Glomerular visceral epithelial cell (primary cell): ENCODE results near the gene SEMA3F.
A peak's percentile ranks its signal among the peaks of the same experiment; 100 is the strongest.

Experiments used
- DNase-seq: peaks from one replicate; pipeline ENCODE4 v3.0.0-alpha.2; 2016; ENCODE audit errors: extremely low spot score

The SEMA3F gene

DNA sequence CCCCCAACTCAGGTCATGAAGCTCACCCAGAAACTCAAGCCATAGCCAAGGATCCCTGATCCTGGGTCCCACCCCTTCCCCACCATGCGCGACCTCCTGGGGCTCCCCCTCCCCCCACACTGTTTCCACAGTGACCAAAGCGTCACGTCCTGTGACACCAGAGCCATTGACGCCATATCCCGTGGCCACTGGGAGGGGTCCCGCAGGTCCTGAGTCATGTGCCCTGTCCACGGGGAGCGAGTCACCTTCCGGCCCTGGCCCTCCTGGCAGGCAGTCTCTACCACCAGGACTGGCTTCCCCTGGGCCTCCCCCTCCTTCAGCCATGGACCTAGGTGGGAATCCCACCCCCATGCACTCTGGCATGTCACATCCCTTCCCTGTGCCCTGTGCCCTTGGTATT is 15.6 kb downstream of the SEMA3F start:
- peak; percentile 80 for DNase-seq

DNA sequence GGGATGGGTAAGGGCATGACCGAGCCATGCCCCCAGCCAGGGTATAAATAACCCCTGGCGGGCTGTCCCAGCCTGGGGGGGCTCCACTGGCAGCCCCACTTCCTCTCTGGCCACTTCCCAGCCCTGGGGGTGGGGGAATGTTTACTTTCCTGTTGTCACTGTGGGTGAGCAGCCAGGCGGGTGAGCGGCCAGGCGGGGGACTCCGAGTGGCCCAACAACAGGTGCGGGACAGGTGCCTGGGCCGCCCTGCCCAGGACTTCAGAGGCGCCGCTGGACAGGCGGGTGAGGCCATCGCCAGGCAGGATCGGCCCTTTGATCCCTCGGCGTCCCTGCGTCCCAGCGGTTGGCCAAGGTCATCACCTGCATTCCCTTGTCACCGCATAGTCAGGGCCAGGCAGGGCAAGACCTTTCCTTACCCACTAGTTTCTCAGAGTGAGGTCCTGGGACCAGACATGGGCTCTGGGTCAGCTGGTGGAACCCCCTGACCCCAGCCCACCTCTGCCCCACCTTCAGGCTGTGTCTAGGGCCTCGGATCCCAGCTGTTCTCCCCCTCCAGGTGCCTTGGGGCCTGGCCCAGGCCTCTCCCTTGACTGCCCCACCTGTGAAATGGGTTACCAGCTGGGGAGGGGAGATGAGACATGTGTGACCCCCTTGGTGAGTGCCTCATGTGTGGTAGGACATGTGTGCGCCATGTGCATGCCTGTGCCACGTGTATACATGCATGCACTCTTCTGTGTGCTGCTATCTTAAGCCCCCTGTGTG is 16.6 kb downstream of the SEMA3F start:
- DNase-seq, result no peak

- DNase-seq, result no peak
Measured at GRCh38 chr3:50172626-50173220, 17.6 kb downstream of the SEMA3F start.

GRCh38 chr3:50173685-50174516 is 18.8 kb downstream of the SEMA3F start:
- no peak for DNase-seq

DNA sequence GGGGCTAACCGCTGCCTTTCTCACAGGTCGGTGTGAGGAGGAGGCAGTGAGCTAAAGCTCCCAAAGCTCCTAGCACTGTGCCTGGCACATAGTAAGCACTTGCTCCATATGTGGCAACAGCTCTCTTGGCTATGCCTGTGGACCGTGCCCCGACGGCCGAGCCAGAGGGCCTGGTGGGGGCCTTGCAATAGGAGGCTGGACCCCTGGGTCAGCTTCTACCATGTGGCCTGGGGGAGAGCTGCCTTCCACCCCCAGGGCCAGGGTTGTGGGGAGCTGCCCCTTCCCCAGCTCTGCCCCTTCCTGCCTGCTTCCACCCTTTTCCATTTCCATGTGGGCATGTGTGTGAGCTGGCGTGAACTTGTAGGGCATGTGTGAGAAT is 19.4 kb downstream of the SEMA3F start:
- DNase-seq, result no peak

DNA sequence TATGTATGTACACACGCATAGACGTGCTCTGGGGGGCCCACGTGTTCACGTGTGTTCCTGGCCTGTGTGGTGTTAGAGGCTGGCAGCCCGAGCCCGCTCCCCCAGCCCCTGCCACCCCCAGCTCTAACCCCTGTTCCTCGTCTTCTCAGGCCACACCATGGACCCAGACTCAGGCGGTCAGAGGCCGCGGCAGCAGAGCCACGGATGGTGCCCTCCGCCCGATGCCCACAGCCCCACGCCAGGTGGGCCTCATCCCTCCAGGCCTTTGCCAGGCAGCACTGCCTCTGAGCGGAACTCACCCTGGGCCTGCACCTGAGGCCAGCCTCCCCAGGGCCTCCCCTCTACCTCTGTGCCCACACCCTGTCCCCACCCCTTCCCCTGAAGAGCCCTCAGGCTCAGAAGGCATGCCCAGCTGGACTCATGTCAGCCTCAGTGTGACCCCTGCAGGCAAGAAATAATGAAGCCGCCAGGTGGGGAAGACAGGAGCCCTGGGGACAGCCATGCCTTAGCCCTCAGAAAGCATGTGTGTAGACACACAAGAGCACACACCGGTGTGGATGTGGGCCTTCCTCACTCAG is 19.9 kb downstream of the SEMA3F start:
- no peak for DNase-seq

DNA sequence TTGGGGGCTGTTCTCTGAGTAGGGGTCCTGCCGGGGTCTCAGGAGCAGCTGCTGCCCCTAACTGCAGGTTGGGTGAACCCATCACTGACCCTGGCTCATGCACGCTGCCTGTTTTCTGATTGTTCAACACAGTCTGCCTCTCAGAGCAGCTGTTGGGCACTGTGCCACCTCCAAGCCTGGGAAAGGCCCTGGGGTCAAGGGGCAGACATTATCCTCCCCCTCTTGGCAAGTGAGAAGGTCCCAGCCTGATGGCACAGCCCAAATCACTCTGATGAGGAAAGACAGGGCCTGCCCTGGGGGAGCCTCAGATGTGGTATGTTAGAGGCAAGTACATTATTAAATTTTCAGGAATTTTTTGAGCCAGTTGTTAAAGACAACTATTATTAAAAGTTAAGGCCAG is 22.2 kb downstream of the SEMA3F start:
- DNase-seq, result no peak

GRCh38 chr3:50179710-50180109 is 24.6 kb downstream of the SEMA3F start:
- DNase-seq, result no peak

GRCh38 chr3:50181985-50182384 is 26.9 kb downstream of the SEMA3F start:
- no peak for DNase-seq

DNA sequence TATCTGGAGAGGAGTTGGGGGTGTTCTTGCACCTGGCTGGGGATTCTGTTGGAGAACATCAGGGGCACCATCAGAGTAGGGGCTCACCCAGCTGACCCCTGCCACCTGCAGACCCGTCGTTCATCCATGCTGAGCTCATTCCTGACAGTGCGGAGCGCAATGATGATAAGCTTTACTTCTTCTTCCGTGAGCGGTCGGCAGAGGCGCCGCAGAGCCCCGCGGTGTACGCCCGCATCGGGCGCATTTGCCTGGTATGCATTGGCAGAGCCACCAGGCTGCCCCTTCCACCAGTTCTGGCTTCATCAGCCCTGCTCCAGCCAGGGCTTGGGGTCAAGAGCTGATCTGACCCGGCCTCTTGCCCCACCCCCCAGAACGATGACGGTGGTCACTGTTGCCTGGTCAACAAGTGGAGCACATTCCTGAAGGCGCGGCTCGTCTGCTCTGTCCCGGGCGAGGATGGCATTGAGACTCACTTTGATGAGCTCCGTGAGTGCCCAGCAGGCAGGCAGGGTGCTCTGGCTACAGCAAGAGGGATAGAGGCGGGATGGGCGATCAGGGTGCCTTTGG is 27.5 kb downstream of the SEMA3F start:
- DNase-seq, result no peak

- DNase-seq, result no peak
Measured at GRCh38 chr3:50183755-50184154, 28.6 kb downstream of the SEMA3F start.

DNA sequence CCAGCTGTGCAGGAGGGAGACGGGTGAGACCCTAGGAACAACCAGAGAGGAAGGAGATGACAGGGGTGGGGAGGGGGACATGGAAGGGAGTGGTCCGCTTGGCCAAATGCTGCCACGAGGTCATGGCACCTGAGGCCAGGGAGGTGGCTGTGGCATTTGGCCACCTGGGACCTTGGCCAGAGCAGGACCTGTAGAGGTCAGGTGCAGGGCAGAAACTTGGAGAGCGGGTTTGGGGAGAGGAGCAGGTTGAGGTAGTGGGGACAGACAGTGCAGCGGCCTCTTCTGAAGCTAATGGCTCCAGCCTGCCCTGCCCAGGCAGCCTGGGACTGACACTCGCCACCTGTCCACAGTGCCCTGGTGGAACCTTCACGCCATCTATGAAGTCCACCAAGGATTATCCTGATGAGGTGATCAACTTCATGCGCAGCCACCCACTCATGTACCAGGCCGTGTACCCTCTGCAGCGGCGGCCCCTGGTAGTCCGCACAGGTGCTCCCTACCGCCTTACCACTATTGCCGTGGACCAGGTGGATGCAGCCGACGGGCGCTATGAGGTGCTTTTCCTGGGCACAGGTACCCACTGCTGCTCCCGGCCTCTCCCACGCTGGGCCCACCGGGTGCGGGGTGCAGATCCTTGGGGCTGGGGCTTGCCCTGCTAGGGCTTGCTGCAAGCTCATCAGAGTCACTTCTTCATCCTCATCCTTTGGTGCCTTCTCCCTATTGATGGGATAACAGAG is 29.3 kb downstream of the SEMA3F start:
- DNase-seq, result no peak

DNA sequence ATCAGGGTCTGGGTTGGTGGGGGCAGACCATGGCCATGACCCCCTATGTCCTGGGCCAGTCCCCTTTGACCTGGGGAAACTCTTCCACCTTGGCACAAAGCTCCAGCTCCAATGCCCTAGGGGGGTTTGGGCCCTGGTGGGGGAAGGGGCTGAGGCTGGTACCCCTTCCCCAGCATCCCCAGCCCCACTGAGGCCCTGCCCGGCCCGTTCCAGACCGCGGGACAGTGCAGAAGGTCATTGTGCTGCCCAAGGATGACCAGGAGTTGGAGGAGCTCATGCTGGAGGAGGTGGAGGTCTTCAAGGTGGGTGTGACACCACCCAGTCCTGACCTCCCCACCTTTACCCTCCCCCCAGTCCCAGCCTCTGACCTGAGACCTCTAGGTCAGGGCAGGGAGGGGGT is 30.1 kb downstream of the SEMA3F start:
- no peak for DNase-seq

GRCh38 chr3:50186096-50186495 is 31.0 kb downstream of the SEMA3F start:
- DNase-seq, result no peak

GRCh38 chr3:50187750-50188149 is 32.6 kb downstream of the SEMA3F start:
- no peak for DNase-seq

DNA sequence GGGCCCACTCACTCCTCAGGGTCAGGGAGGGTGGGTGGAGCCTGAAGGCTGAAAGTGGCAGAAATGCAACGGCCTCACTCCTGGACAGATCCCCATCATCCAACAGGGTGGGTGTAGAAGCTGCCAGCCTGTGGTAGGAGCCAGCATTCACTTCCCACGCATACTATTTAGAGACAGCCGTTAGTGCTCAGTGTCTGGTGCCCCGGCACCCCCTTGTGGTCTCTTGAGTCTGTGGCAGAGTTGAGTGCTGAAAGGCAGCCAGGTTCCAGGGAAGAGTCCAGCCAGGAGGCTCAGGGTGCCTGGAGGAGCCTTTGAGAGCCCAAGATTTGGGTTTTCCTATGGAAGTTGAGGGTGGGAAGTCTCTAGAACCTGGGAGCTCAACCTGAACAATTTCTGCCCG is 34.1 kb downstream of the SEMA3F start:
- DNase-seq, result peak; percentile 79

GRCh38 chr3:50189989-50190388 is 34.9 kb downstream of the SEMA3F start:
- DNase-seq, result no peak

DNA sequence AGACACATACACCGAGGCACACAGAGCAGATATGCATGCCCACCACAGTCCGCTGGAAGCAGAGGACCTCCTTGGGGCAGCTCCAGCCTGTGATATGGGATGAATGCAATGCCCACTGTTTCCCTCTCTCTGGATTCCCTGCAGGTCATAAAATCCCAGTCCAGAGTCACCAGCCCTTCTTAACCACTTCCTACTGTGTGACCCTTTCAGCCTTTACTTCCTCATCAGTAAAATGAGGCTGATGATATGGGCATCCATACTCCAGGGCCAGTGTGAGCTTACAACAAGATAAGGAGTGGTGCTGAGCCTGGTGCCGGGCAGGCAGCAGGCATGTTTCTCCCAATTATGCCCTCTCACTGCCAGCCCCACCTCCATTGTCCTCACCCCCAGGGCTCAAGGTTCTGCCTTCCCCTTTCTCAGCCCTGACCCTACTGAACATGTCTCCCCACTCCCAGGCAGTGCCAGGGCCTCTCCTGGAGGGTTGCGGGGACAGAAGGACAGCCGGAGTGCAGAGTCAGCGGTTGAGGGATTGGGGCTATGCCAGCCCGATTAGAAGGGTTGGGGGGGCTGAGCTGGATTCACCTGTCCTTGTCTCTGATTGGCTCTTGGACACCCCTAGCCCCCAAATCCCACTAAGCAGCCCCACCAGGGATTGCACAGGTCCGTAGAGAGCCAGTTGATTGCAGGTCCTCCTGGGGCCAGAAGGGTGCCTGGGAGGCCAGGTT is 36.0 kb downstream of the SEMA3F start, which contains the start of gene GNAT1:
Gene GNAT1 (plus strand): TSS at position 675 of the 725 bp plus-strand sequence. CDS start 116 bp downstream, outside the sequence.
- DNase-seq, result no peak

DNA sequence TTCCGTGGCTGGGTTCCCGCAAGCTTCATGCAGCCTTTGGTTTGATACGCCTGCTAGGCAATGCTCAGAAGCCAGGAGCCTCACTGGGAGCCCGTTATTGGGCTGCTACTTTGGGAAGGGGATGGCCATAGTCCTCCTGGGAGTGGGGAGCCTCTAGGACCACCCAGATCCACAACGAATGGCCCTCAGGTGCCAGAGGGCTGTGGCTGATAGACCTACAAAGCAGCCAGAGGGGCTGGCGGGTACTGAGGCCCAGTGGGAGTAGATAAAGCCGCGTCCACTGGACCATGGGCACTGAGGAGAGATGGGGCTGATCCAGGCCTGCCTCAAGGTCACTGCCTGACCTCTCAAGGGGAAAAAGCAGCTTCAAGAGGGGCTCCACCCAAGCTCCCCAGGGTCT is 37.0 kb downstream of the SEMA3F start:
- DNase-seq, result no peak

GRCh38 chr3:50192689-50193141 is 37.6 kb downstream of the SEMA3F start:
- DNase-seq, result peak; percentile 63
